Breast epithelium (tissue), 4 donors: ENCODE measurements around the gene MYH10. TPM values are rescaled to one million over a fixed set of nuclear protein-coding genes. Genes with fewer than 3 reads are reported as not detected.

ENCODE experiments used
- DNase-seq, 2 donors: peaks; one replicate each; pipeline ENCODE4 v3.0.0-alpha.2; 2019; ENCODE audit warnings: low spot score in 2 of 2
- H3K27ac ChIP-seq, 2 donors: fragments of 200-600 bp; sonication (generic) in 1 of 2; one replicate each; pipeline ENCODE4 v1.5.1; 2016 to 2019; ENCODE audit warnings: mild to moderate bottlenecking in 1 of 2
- H3K27me3 ChIP-seq, 2 donors: fragments of 200-600 bp; sonication (generic) in 1 of 2; one replicate each; pipeline versions ENCODE4 v1.5.1 to v1.6.0; 2017 to 2019; ENCODE audit warnings: control low read depth in 1 of 2, mild to moderate bottlenecking in 1 of 2
- H3K36me3 ChIP-seq: fragments of 200-600 bp; one replicate; pipeline ENCODE4 v1.5.1; 2019
- H3K4me1 ChIP-seq, 2 donors: fragments of 200-600 bp; sonication (generic); one replicate each; pipeline ENCODE4 v1.5.1; 2016 to 2019; ENCODE audit warnings: control low read depth in 1 of 2
- H3K4me3 ChIP-seq, 3 donors: fragments of 200-600 bp; sonication (generic); 1 replicate in 2 of 3; 2 replicates in 1 of 3; pipeline ENCODE4 v1.5.1; 2016 to 2019; ENCODE audit warnings: mild to moderate bottlenecking in 3 of 3, moderate library complexity in 2 of 3
- H3K9me3 ChIP-seq, 2 donors: fragments of 200-600 bp; sonication (generic) in 1 of 2; one replicate each; pipeline ENCODE4 v1.5.1; 2016 to 2019; ENCODE audit warnings: control low read depth in 1 of 2
- POLR2A ChIP-seq: fragments of 450-650 bp; IDR thresholded peaks from one replicate; pipeline ENCODE4 v1.6.1; 2016; ENCODE audit warnings: antibody characterized with exemption, mild to moderate bottlenecking, moderate library complexity
- POLR2AphosphoS5 ChIP-seq, 3 donors: sonication (generic); formaldehyde crosslinking; IDR thresholded peaks; one replicate each; pipeline ENCODE4 v1.6.1; 2017; ENCODE audit warnings: antibody characterized with exemption in 3 of 3
- intact Hi-C: fragments of 100-400 bp; cut with DNase I; formaldehyde crosslinking; loops from one replicate; pipeline ENCODE4 v1.15.1; 2023; ENCODE audit warnings: low total_unique reads
- total RNA-seq, 3 donors: library from RNA; depleted of rRNA; stranded (reverse); fragments of >200 nt; gene quantifications; one replicate each; pipeline ENCODE4 v1.1.0, GENCODE V29; 2016
- TF ChIP-seq, protein P1 (sequence below), 3 donors: fragments of 450-650 bp; IDR thresholded peaks; one replicate each; pipeline ENCODE4 v1.5.1; 2016 to 2017; ENCODE audit warnings: antibody characterized with exemption in 3 of 3, mild to moderate bottlenecking in 3 of 3, moderate library complexity in 3 of 3

Gene MYH10
- total RNA-seq, 3 donors from 2014 or later = 46.2 to 54.7 (median 46.7) TPM

DNA sequence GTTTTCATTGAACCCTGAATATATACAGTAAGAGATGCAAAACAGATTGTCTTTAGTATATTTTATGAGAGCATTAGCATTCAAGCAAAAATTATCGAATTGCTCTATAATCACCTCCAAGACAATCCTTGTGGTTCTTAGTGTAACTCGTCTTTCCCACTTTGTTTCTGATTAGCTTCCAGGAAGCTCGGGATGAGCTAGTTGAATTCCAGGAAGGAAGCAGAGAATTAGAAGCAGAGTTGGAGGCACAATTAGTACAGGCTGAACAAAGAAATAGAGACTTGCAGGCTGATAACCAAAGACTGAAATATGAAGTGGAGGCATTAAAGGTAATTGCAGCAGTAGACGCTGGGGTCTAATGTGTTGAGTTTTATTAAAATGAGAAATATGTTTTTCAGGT lies 185.0 kb downstream of the MYH10 start:
- H3K4me1 ChIP-seq = no peaks in the 10 kb centered on the region
- DNase-seq = no peak
- H3K27ac ChIP-seq = no peak overlapping the region
- peaks cover 7% of the 10 kb centered on the region for H3K36me3 ChIP-seq
- TF ChIP-seq POLR2AphosphoS5 (IDR thresholded peaks at IDR 0.05) (no peak), POLR2A (no peak)
- TF ChIP-seq, protein P1, sequence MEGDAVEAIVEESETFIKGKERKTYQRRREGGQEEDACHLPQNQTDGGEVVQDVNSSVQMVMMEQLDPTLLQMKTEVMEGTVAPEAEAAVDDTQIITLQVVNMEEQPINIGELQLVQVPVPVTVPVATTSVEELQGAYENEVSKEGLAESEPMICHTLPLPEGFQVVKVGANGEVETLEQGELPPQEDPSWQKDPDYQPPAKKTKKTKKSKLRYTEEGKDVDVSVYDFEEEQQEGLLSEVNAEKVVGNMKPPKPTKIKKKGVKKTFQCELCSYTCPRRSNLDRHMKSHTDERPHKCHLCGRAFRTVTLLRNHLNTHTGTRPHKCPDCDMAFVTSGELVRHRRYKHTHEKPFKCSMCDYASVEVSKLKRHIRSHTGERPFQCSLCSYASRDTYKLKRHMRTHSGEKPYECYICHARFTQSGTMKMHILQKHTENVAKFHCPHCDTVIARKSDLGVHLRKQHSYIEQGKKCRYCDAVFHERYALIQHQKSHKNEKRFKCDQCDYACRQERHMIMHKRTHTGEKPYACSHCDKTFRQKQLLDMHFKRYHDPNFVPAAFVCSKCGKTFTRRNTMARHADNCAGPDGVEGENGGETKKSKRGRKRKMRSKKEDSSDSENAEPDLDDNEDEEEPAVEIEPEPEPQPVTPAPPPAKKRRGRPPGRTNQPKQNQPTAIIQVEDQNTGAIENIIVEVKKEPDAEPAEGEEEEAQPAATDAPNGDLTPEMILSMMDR (IDR thresholded peaks at IDR 0.05) = no peak
- H3K27me3 ChIP-seq = no peaks in the 10 kb centered on the region
- intact Hi-C loops = no loop called here
- no peaks in the 10 kb centered on the region for H3K9me3 ChIP-seq
- no peak overlapping the region for H3K4me3 ChIP-seq

DNA sequence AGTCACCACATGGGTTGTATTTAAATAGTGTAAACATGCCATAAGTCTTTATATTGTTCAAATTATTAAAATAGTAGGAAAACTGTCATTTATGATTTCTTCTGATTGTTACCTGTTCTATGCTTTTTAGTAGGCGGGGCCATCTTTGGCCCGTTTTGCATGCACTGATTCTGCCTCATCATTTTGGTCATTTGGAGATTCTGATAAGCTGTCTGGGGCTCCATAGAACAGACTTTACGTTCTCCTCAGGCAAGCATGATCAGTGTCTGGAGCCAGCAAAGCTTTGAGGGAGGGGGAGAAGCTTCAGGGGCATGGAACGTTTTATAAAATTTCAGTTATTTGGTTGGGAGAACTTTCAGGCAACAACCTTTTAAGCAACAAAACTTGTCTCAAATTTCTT lies 186.0 kb downstream of the MYH10 start:
- H3K36me3 ChIP-seq = peaks cover 7% of the 10 kb centered on the region

DNA sequence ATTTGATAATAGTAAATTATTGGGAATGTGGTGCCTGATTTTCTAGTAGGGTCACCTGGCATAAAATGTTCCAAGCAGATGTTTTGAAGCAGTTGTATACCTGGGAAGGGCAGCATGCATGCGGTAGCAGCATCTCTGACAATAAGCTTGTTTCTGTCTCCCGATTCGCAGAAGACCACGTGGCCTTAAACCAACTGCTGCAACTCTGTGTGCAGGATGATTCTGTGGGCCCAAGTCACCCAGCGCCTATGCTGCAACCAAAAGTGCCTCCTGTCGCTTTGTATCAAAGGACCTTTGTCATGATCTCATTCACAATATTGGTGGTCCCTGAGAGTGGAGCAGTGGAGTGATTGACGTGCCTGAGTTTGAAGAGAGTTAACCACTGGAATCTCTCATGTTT lies 186.8 kb downstream of the MYH10 start:
- H3K27ac ChIP-seq = no peak overlapping the region
- peaks cover 7% of the 10 kb centered on the region for H3K36me3 ChIP-seq
- no peaks in the 10 kb centered on the region for H3K9me3 ChIP-seq
- no peak overlapping the region for H3K4me3 ChIP-seq
- no peak for TF ChIP-seq POLR2A
- no peak for TF ChIP-seq POLR2AphosphoS5 (IDR thresholded peaks at IDR 0.05)
- TF ChIP-seq, protein P1 (IDR thresholded peaks at IDR 0.05) = no peak
- intact Hi-C loops = no loop called here
- DNase-seq = no peak
- no peaks in the 10 kb centered on the region for H3K27me3 ChIP-seq
- H3K4me1 ChIP-seq = no peaks in the 10 kb centered on the region

More for the DNA sequence above, 186.0 kb downstream of the MYH10 start:
- intact Hi-C loops = no loop called here
- DNase-seq = no peak
- Histone ChIP-seq H3K4me1 (no peaks in the 10 kb centered on the region), H3K27me3 (no peaks in the 10 kb centered on the region), H3K9me3 (no peaks in the 10 kb centered on the region), H3K27ac (no peak overlapping the region), H3K4me3 (no peak overlapping the region)
- no peak for TF ChIP-seq POLR2A
- no peak for TF ChIP-seq POLR2AphosphoS5 (IDR thresholded peaks at IDR 0.05)
- TF ChIP-seq, protein P1 (IDR thresholded peaks at IDR 0.05) = no peak

DNA sequence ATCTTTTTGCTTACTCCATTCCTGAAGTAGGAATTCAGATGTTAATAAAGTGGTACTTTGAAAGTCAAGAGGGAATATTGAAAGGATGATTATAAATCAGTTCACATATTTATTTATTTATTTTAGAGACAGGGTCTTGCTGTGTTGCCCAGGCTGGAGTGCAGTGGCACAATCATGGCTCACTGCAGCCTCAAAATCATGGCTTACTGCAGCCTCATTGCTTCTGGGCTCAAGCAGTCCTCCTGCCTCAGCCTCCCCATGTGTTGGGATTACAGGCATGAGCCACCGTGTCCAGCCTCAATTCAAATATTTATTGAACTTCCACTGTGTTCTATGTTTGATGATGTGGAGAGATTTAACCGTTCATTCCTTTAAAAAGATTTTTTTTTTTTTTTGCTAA lies 188.2 kb downstream of the MYH10 start:
- TF ChIP-seq, protein P1 (IDR thresholded peaks at IDR 0.05) = no peak
- TF ChIP-seq POLR2A (no peak), POLR2AphosphoS5 (IDR thresholded peaks at IDR 0.05) (no peak)
- Histone ChIP-seq H3K27ac (no peak overlapping the region), H3K36me3 (peaks cover 7% of the 10 kb centered on the region)

DNA sequence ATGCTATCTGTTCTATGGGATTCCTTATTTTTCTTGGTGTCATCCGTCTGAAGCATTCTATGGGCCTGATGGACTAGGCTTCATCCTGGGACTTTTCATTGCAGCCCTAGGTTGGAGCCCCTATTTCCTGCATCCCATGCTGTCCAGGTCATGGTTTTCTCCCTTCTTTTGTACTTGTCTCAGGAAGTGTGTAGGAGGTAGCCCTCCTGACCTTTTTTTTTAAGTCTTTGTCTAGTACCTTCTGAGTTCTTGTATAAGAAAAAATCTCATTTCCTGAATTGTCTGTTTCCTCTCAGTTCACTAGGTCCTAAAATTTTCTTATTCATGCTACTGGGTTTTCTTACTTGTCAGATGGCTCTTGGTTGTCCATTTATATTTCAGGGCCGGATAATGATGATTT lies 188.8 kb downstream of the MYH10 start:
- Histone ChIP-seq H3K4me1 (no peaks in the 10 kb centered on the region), H3K27ac (peak overlapping the region in 1 of 2 donors; percentile 11), H3K9me3 (no peaks in the 10 kb centered on the region), H3K4me3 (no peak overlapping the region), H3K36me3 (peaks cover 7% of the 10 kb centered on the region), H3K27me3 (no peaks in the 10 kb centered on the region)
- TF ChIP-seq POLR2A (no peak), POLR2AphosphoS5 (IDR thresholded peaks at IDR 0.05) (no peak)
- TF ChIP-seq, protein P1 (IDR thresholded peaks at IDR 0.05) = no peak
- DNase-seq = no peak
- intact Hi-C loops = no loop called here

More for the DNA sequence above, 188.2 kb downstream of the MYH10 start:
- H3K4me3 ChIP-seq = no peak overlapping the region
- H3K27me3 ChIP-seq = no peaks in the 10 kb centered on the region
- intact Hi-C loops = no loop called here
- no peak for DNase-seq
- H3K4me1 ChIP-seq = no peaks in the 10 kb centered on the region
- H3K9me3 ChIP-seq = no peaks in the 10 kb centered on the region
